Stimulated activated CD4-positive, alpha-beta T cell treated with anti-CD3 and anti-CD28 coated beads, Interleukin-4, amount 100 ng/mL, for 4 hours (primary cell): ENCODE results near the gene KCNMA1.

Experiments
- DNase-seq, 2 experiments: peaks; one replicate each; pipeline ENCODE4 v3.0.0-alpha.2; 2020

The KCNMA1 gene

DNA sequence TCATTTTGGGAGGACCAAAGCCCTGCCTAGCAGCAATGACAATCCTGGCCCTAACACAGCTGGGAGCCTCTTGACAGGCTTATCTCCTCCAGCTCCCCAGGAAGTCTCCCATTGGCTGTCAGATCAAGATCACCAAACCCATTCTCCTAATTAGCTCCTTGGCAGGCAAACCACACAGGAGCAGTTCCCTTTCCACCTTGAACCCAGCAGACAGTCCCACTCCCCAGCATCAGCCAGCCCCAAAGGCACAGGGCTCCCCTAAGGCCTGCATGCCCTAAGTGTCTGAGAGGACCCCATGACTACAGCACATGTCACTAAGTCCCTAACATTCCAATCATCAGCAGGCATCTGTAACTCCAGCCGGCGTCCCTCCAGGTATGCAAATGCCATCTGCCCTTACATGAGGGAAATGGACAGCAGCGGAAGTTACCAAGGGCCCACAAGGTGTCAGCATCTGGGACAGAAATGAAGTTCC is 348.5 kb downstream of the KCNMA1 start:
- DNase-seq, result no peak

- DNase-seq, result no peak
Measured at GRCh38 chr10:77287647-77288120, 349.9 kb downstream of the KCNMA1 start.

- DNase-seq, result no peak
Measured at GRCh38 chr10:77286531-77287508, 350.8 kb downstream of the KCNMA1 start.

GRCh38 chr10:77285529-77286182 is 352.0 kb downstream of the KCNMA1 start:
- no peak for DNase-seq

DNA sequence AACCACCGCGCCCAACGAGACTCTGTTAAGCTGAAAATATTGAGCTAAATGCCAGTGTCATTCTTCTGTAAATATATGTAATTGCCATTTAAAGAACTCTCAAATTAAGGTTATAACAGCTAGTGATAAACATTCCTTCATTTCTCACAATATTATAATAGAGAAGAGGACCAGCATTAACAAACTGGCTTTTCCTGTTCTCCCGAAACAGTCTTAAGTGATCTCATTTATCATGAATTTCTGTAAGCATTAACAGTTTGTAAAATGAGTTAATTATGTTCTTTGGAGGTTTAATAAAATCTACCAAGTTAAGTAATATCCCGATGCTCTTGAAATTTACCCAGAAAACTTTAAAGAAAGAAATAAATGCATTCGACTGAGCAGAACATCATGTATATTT is 352.8 kb downstream of the KCNMA1 start:
- no peak for DNase-seq

GRCh38 chr10:77283326-77283725 is 354.3 kb downstream of the KCNMA1 start:
- DNase-seq, result no peak

DNA sequence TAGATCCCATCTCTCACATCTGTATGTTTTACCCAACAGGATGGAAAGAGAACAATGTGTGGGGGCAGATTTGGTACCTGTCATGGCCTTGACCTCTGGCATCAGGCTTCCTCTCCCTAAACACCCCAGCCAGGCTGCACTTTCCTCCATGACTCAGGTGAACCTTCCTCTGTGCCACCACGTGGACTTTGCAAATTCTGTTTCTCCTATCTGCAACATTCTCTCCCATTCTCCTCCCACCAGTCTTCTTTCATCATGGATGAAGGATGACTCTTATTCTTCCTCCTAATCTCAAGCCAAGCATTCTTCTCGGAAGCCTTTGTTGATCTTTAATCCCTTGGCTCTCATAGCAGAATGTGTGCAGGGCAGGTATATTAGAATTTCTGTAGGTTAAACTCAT is 355.4 kb downstream of the KCNMA1 start:
- no peak for DNase-seq

GRCh38 chr10:77281719-77282118 is 355.9 kb downstream of the KCNMA1 start:
- no peak for DNase-seq

DNA sequence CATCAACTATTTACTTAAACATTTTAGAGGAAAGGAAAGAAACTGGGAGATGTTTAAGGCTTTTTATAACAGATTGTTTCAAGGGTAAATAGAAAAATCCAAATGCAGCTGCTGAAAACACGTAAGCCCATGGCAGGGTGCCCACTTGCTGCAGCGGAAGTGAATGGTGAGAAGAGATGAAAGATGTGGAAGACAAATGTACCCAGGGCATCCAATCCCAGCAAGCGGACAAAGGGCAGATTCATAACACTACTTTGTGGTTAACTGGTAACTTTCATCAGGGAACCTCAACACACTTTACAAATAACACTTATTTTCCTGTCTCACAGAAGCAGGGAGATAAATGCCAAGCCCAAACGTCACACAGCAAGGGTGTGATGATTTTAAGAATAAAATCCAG is 358.4 kb downstream of the KCNMA1 start:
- no peak for DNase-seq

GRCh38 chr10:77274046-77274795 is 363.4 kb downstream of the KCNMA1 start:
- DNase-seq, result no peak

- DNase-seq, result no peak
Measured at GRCh38 chr10:77269163-77269562, 368.4 kb downstream of the KCNMA1 start.

- no peak for DNase-seq
Measured at GRCh38 chr10:77268721-77269120, 368.9 kb downstream of the KCNMA1 start.

- no peak for DNase-seq
Measured at GRCh38 chr10:77267703-77268675, 369.6 kb downstream of the KCNMA1 start.

GRCh38 chr10:77266242-77266641 is 371.4 kb downstream of the KCNMA1 start:
- DNase-seq, result no peak

- DNase-seq, result no peak
Measured at GRCh38 chr10:77264527-77264926, 373.1 kb downstream of the KCNMA1 start.

DNA sequence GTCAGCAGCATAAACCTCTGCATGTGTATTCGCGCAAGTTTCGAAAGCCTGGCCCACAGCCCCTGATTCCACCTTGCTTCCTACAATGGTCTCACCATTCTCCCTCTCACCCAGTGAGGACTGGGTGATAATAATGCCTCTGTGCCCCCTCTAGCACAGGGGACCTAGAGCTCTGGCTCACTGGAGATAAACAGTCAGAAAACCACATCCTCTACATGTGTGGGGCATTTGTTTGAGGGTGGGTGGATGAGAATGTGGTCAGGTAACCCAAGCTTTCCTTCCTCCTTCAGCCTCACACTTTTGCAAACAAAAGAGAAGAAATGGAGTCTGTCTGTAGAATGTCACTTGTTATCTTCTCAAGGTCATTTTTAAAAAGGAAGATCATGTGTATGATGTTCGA is 373.5 kb downstream of the KCNMA1 start:
- no peak for DNase-seq

DNA sequence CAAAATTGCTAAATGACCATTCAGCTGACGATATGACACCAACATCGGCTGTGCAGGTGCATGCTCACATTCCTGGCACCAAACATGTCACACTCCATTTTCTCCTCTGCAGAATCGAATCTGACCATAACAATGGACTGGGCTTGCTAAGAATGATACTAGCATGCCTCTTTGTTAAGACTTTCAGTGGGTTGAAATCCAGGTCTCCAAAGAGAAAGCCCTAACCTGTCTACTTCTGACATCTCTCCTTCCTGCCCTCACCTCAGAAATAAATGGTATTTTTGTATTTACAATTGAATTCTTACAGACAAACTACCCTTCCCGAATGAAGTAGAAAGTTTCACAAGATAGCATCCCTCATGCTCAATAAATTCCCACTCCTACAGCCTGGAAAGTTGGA is 373.9 kb downstream of the KCNMA1 start:
- DNase-seq, result no peak

DNA sequence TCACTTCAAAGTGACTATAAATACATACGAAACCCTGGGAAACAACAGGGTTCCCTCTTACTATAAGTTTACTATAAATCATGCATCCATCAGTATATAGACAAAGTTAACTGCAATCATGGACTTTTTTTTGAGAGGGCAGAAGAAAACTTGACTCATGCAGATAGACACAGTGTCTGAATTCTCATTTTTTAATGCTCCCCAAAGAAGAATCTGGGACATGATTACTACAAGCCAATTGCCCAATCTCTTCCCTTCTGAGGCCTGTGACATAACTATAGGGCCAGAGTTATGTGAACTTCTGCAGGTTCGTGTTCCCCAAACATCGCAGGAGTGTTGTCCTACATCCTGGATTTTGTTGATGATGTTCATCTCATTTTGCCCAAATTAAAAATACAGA is 376.5 kb downstream of the KCNMA1 start:
- DNase-seq, result no peak

DNA sequence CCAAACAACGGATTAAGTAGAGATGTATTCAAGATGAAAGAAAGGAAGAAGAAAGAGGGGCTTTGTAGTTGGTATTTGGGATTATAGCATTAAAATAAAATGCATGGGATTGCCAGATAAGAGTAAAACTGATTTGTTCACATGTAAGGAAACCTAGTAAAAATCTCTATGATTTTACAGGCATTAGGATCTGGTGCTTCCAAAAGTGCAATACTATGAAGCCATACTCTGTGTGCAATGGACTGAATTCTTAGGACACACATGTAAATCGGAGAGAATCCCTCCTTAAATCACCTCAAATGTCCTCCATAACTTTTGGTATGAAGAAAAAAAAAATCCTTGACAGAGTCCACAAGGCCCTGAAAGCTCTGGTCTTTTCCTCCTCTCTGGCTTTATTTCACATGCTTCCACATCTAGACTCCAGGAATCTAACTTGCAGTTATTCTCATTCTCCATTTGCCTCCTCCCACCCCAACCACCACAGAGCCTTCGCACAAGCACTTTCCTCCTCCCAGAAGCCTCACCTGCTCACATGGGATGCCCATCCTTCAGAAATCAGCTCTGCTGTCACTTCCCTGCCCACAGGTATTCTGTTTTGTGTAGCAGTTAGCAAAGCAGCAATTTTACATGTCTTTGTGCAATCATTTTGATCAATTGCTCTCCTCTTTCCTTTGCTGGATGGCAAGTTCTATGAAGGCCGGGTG is 378.3 kb downstream of the KCNMA1 start:
- DNase-seq, result no peak

- DNase-seq, result no peak
Measured at GRCh38 chr10:77256346-77256745, 381.3 kb downstream of the KCNMA1 start.

GRCh38 chr10:77253556-77254064 is 384.0 kb downstream of the KCNMA1 start:
- DNase-seq, result no peak
